Ishikawa (cell line): ENCODE results near the gene NCOA5.

Source experiments
- CEBPB ChIP-seq: IDR thresholded peaks from 2 replicates; pipeline ENCODE4 v1.6.1; 2012
- CREB1 ChIP-seq: IDR thresholded peaks from 2 replicates; pipeline ENCODE4 v1.6.1; 2012; ENCODE audit warnings: low read depth
- EGR1 ChIP-seq: IDR thresholded peaks from 2 replicates; pipeline ENCODE4 v1.6.1; 2012
- EP300 ChIP-seq: IDR thresholded peaks from 2 replicates; pipeline ENCODE4 v1.6.1; 2012; ENCODE audit warnings: borderline replicate concordance
- FOXM1 ChIP-seq: IDR thresholded peaks from 2 replicates; pipeline ENCODE4 v1.6.1; 2012; ENCODE audit warnings: low read depth, borderline replicate concordance
- MAX ChIP-seq: IDR thresholded peaks from 2 replicates; pipeline ENCODE4 v1.6.1; 2012
- NFIC ChIP-seq: IDR thresholded peaks from 2 replicates; pipeline ENCODE4 v1.6.1; 2012
- RAD21 ChIP-seq: IDR thresholded peaks from 2 replicates; pipeline ENCODE4 v1.6.1; 2012; ENCODE audit warnings: low read depth
- REST ChIP-seq: IDR thresholded peaks from 2 replicates; pipeline ENCODE4 v1.6.1; 2012; ENCODE audit warnings: low read depth, mild to moderate bottlenecking
- TAF1 ChIP-seq: IDR thresholded peaks from 2 replicates; pipeline ENCODE4 v1.6.1; 2012; ENCODE audit warnings: low read depth, mild to moderate bottlenecking
- TCF12 ChIP-seq: IDR thresholded peaks from 2 replicates; pipeline ENCODE4 v1.6.1; 2012; ENCODE audit warnings: low read depth
- TEAD4 ChIP-seq: IDR thresholded peaks from 2 replicates; pipeline ENCODE4 v1.6.1; 2012
- USF1 ChIP-seq: IDR thresholded peaks from 2 replicates; pipeline ENCODE4 v1.6.1; 2012
- YY1 ChIP-seq: IDR thresholded peaks from 2 replicates; pipeline ENCODE4 v1.6.1; 2012; ENCODE audit warnings: low read depth
- ZBTB7A ChIP-seq: IDR thresholded peaks from 2 replicates; pipeline ENCODE4 v1.6.1; 2012; ENCODE audit warnings: low read depth

NCOA5 gene

GRCh38 chr20:46057856-46058598 lies 31.7 kb downstream of the NCOA5 start:
- TF ChIP-seq FOXM1 (no peak), EP300 (no peak), TAF1 (no peak), TEAD4 (no peak), EGR1 (no peak)

- TF ChIP-seq RAD21 = no peak
- no peak for TF ChIP-seq EGR1
- 0 out of 2 replicates have a peak, but pooled peaks have one; percentile 52 for TF ChIP-seq ZBTB7A
- no peak for TF ChIP-seq MAX
- TF ChIP-seq CREB1 = no peak
- TF ChIP-seq TAF1 = no peak
- TF ChIP-seq TEAD4 = no peak
- TF ChIP-seq EP300 = no peak
- TF ChIP-seq TCF12 = no peak
- TF ChIP-seq NFIC = no peak
- peak; percentile 95 for TF ChIP-seq REST
- no peak for TF ChIP-seq YY1
Measured at GRCh38 chr20:46056970-46057855, 32.5 kb downstream of the NCOA5 start.

GRCh38 chr20:46056027-46056833 lies 33.5 kb downstream of the NCOA5 start:
- TF ChIP-seq ZBTB7A = no peak
- no peak for TF ChIP-seq YY1
- no peak for TF ChIP-seq EP300
- no peak for TF ChIP-seq EGR1
- no peak for TF ChIP-seq TCF12
- no peak for TF ChIP-seq TAF1
- TF ChIP-seq REST = no peak
- TF ChIP-seq NFIC = no peak

- no peak for TF ChIP-seq USF1
- no peak for TF ChIP-seq EGR1
- TF ChIP-seq CEBPB = no peak
- TF ChIP-seq FOXM1 = no peak
- no peak for TF ChIP-seq CREB1
- no peak for TF ChIP-seq EP300
- no peak for TF ChIP-seq MAX
- no peak for TF ChIP-seq TAF1
- no peak for TF ChIP-seq RAD21
- no peak for TF ChIP-seq NFIC
- no peak for TF ChIP-seq YY1
Measured at GRCh38 chr20:46055269-46055668, 34.5 kb downstream of the NCOA5 start.

GRCh38 chr20:46054606-46055005 lies 35.2 kb downstream of the NCOA5 start:
- TF ChIP-seq FOXM1 (no peak), REST (no peak), ZBTB7A (no peak), CEBPB (no peak), NFIC (no peak), CREB1 (no peak), RAD21 (no peak), EP300 (no peak), MAX (no peak), YY1 (no peak), TAF1 (no peak), TCF12 (no peak), USF1 (no peak), TEAD4 (no peak), EGR1 (no peak)
